Transverse colon (tissue), 4 donors: ENCODE measurements around the gene SMOC1.

Experiments used
- CTCF ChIP-seq, 5 experiments: fragments of 200-600 bp in 3 of 5; fragments of 450-650 bp in 2 of 5; sonication (generic) in 3 of 5; IDR thresholded peaks; 1 replicate in 2 of 5; 2 replicates in 3 of 5; pipeline ENCODE4 v1.5.1; 2016 to 2017; ENCODE audit warnings: antibody characterized with exemption in 5 of 5, inconsistent platforms in 3 of 5, mild to moderate bottlenecking in 2 of 5, moderate library complexity in 1 of 5
- EP300 ChIP-seq: sonication (generic); formaldehyde crosslinking; IDR thresholded peaks from one replicate; pipeline ENCODE4 v1.6.1; 2017; ENCODE audit warnings: antibody characterized with exemption, low read depth
- POLR2A ChIP-seq: fragments of 450-650 bp; IDR thresholded peaks from one replicate; pipeline ENCODE4 v1.6.1; 2016; ENCODE audit warnings: antibody characterized with exemption, mild to moderate bottlenecking, moderate library complexity
- POLR2AphosphoS5 ChIP-seq, 3 donors: sonication (generic); formaldehyde crosslinking; IDR thresholded peaks; one replicate each; pipeline ENCODE4 v1.6.1; 2016; ENCODE audit warnings: antibody characterized with exemption in 3 of 3

DNA sequence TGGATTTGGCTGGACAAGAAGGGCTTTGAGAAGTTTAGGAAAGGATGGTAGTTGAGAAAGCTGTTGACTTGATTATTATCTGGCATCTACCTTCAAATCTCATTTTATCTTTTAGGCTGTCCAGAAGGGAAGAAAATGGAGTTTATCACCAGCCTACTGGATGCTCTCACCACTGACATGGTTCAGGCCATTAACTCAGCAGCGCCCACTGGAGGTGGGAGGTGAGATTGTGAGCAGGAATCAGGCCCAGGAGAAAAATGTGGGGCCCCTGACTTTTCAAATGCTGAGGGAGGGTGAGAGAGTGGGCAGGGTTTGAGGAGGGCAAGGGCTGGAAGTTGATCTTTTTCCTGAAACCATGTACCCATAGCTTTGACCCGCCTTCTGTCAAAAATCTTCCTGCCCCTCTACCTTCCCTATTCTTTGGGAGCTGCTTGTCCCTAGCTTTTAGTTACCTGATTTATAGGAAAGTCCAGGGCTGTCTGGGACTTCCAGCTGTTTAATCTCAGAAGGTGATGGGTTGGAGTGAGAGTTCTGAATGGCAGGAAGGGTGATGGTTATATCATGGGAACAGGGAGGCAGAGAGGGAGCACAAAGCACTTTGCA is 134.2 kb downstream of the SMOC1 start:
- peak; percentile 52 to 67 (median 61) for TF ChIP-seq CTCF (IDR thresholded peaks at IDR 0.05)
- TF ChIP-seq EP300 = no peak
- no peak for TF ChIP-seq POLR2AphosphoS5 (IDR thresholded peaks at IDR 0.05)
- TF ChIP-seq POLR2A = no peak
